Tongue (tissue), 2 donors: Measurements from ENCODE around the gene ZNF555. TPM values are rescaled to one million over a fixed set of nuclear protein-coding genes. Genes with fewer than 3 reads are reported as not detected.
A peak's percentile ranks its signal among the peaks of the same experiment; 100 is the strongest.
"Not testable (repeated sequence)": the region's sequence is repeated elsewhere in the genome, so short reads cannot be mapped to it uniquely, and the experiment has no call there.

Experiments used
- DNase-seq: peaks from one replicate; pipeline ENCODE4 v3.0.0-alpha.2; 2015
- total RNA-seq: library from RNA; depleted of rRNA; stranded (reverse); fragments of >200 nt; gene quantifications from one replicate; pipeline ENCODE4 v1.2.3, GENCODE V29; 2014

ZNF555 gene
- total RNA-seq, 1 donor from 2014 or later: 24.4 TPM

DNA sequence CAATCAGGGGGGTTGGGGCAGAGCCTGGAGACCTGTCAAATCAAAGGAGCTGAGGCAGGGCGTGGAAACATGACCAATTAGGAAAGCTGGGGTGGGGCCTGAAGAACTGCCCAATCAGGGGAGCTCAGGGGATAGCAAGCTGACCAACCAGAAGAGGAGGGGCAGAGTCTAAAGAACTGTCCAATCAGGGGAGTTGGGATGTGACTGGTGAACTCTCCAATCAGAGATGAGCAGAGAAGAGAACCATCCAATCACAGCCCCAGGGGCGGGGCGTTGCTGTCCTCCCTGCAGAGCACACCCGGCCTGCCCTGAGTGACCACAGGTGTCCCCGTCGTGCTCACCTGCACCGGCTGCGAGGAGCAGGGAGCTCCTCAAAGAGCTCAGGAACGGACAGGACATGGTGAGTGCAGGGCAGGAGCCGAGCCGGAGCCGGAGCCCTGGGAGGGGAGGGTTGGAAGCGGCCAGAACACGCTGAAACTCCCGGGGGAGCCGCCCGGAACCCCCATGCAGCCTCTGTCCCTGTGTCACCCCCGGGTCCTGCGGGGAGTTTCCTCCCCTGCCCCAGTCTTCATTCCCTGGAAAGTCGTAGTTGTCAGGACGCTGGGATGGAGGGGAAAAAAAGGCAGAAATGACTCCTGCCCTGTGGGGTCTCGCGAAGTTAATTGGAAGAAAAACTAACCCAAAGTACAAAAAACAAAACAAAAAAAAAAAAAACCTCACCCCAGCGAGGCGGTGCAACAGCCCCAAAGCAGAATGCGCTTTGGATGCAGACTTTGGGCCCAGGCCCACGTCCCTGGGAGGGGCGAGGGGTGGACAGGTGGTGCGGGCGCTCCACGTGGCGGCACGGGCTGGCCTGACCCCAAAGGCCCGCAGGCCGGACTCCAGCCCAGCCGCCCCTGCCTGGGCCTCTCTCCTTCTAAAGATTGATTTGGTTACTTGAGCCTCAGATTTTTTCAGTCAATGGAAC lies 26.0 kb downstream of the ZNF555 start, which contains the start of gene ZNF556:
ZNF556 (plus strand) TSS at position 311 of the 967 bp plus-strand sequence; CDS start at position 398, 87 bp downstream.
- peak; percentile 96 for DNase-seq

DNA sequence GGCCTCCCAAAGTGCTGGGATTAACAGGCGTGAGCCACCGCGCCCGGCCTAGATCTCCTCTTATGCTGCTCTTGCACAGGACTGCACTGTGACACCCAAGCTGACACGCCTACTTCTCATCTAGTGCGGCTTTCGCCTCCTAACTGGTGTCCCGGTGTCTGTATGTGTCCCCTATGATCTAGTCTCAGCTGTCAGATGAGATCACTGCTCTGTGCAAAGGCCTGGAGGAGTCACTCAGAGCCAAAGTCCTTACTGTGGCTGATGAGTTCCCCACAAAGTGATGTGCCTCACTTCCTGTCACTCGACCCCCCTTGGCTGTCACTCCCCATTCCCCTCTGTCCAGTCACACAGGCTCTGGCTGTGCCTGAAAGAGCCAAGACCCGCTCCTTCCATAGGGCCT lies 28.3 kb downstream of the ZNF555 start:
- no peak for DNase-seq

DNA sequence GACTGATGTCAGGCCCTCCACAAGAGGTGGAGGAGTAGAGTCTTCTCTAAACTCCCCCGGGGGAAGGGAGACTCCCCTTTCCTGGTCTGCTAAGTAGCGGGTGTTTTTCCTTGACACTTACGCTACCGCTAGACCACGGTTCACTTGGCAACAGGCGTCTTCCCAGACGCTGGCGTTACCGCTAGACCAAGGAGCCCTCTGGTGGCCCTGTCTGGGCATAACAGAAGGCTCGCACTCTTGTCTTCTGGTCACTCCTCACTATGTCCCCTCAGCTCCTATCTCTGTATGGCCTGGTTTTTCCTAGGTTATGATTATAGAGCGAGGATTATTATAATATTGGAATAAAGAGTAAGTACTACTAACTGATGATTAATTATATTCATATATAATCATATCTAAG lies 30.9 kb downstream of the ZNF555 start:
- not testable (repeated sequence) for DNase-seq

DNA sequence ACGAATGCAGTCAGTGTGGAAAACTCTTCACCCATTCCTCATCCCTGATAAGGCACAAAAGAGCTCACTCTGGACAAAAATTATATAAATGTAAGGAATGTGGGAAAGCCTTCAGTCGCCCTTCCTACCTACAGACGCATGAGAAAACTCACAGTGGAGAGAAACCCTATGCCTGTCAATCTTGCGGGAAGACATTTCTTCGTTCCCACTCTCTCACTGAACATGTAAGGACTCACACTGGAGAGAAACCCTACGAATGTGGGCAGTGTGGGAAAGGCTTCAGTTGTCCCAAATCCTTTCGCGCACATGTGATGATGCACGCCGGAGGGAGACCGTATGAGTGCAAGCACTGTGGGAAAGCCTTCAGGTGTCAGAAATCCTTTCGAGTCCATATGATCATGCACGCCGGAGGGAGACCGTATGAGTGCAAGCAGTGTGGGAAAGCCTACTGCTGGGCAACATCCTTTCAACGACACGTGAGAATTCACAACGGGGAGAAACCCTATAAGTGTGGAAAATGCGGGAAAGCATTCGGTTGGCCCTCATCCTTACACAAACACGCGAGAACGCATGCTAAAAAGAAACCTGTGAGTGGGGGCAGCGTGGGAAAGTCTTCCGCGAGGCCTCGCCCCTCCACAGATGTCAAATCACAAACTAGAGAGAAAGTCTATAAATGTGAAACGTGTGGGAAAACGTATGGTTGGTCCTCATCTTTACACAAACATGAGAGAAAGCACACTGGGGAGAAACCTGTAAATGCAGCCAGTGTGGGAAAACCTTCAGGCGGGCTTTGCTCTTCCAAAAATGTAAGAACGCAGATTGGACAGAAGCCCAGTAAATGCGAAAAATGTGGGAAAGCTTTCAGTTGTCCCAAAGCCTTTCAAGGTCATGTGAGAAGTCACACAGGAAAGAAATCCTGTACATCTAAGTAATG lies 36.4 kb downstream of the ZNF555 start:
- no peak for DNase-seq

DNA sequence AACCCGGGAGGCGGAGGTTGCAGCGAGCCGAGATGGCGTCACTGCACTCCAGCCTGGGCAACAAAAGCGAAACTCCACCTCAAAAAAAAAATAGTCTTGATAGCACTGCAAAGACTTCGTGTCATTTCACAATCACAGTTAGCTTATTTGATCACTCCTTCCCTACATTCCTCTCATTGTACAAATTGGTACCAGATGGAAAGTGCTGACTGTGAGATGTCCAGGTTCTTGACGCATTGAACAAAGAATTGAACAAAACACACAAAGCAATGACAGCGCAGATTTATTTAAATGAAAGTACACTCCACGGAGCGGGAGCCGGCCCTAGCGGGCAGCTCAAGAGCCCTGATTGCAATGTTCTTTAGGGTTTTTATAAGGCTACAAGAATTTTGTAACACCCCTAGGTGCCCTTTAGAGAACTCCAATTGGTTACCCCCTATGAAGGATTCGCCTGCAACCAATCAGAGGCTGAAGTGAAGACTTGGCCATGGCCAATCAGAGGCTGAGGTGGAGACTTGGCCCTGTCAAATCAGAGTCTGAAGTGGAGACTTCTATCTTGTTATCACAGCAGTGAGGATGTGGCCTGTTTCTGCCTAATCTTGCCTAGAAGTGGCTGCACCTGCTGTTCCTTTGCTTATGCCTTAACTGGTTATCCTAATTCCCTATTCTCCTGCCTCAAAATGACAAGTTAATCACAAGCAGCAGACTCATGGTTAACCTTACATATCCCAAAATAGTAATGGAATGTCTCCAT lies 42.6 kb downstream of the ZNF555 start:
- DNase-seq: no peak

DNA sequence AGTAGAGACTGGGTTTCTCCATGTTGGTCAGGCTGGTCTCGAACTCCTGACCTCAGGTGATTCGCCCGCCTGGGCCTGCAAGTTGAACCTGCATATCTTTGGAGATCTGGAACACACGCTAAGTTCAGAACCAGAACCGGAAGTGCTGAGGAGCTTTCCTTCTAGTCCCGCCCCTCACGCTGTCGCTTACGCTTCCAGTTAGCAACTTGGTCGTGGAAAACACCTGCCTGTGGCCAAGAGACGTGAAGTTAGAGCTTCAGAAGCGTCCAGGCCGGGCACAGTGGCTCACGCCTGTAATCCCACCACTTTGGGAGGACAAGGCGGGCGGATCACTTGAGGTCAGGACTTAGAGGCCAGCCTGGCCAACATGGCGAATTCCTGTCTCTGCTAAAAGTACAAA lies 44.5 kb downstream of the ZNF555 start:
- DNase-seq: no peak

DNA sequence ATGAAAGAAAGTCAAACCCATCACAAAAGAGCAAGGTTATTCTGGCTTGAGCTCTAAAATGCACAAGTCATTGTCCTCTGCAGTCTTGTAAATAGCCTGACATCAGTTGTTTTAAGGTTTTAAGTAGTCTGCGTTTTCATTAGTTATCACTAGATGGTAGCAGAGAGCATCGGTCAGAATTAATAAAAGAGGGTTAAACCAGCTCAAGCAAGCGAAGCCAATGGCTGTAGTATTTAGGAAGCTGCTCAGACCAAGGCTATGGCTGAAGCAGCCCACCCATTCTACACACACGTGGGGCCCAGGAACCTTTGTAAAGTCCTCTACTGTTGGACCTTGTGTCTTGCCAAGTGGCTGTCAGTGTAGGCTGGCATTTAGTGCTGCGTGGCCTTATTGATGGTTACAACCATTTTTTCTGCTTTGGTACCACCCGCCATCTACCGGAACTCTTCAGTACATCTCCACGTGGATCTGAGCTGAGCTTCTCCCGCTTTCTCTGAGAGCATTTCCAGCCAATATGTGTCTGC lies 46.2 kb downstream of the ZNF555 start:
- DNase-seq: peak; percentile 80

DNA sequence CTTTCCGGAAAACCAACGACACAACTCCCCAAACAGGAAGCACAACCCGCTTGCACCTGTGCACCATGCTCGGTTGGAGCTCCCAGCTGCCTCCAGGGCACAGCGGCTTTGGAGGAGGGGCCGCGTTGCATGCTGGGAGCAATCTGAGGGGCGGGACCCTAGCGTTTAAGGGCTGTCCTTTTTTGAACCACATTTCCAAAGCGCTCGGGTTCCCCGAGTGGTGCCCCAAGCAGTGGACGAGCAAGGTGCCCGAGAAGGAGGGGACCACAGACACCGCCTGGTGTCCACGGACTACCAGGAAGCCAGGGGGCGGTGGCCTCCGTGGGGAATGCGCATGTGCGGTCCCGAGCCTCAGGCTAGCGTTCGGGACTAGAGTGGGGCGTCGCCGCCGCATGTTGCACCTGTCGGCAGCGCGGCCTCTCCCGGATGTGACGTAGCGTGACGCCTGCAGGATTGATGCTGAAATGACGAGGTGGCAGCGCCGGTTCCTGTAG lies 47.5 kb downstream of the ZNF555 start:
- DNase-seq: peak; percentile 52

DNA sequence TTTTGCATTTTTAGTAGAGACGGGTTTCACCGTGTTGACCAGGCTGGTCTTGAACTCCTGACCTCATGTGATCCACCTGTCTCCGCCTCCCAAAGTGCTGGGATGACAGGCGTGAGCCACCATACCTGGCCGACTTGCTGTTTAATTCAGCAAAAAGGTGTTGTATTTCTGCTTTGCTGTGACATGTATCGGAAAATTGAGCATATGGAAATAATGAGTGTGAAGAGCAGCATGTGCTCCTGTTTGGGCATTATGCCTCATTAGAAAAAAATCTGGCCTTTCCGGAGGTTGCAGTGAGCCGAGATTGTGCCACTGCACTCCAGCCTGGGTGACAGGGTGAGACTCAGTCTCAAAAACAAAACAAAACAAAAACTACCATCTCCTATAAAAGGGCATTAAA lies 49.3 kb downstream of the ZNF555 start:
- not testable (repeated sequence) for DNase-seq

DNA sequence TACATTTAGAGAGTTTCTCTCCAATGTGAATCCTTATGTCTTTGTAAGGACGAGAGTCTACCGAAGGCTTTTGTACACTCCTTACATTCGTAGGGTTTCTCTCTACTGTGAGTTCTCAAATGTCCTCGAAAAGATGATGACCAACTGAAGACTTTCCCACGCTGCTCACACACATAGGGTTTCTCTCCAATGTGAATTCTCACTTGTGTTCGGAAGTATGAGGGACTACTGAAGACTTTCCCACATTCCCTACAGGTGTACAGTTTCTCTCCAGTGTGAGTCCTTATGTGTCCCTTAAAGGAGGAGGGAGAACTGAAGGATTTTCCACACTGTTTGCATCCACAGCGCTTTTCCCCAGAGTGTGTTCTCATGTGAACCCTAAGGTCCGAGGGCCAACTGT lies 55.4 kb downstream of the ZNF555 start:
- no peak for DNase-seq

DNA sequence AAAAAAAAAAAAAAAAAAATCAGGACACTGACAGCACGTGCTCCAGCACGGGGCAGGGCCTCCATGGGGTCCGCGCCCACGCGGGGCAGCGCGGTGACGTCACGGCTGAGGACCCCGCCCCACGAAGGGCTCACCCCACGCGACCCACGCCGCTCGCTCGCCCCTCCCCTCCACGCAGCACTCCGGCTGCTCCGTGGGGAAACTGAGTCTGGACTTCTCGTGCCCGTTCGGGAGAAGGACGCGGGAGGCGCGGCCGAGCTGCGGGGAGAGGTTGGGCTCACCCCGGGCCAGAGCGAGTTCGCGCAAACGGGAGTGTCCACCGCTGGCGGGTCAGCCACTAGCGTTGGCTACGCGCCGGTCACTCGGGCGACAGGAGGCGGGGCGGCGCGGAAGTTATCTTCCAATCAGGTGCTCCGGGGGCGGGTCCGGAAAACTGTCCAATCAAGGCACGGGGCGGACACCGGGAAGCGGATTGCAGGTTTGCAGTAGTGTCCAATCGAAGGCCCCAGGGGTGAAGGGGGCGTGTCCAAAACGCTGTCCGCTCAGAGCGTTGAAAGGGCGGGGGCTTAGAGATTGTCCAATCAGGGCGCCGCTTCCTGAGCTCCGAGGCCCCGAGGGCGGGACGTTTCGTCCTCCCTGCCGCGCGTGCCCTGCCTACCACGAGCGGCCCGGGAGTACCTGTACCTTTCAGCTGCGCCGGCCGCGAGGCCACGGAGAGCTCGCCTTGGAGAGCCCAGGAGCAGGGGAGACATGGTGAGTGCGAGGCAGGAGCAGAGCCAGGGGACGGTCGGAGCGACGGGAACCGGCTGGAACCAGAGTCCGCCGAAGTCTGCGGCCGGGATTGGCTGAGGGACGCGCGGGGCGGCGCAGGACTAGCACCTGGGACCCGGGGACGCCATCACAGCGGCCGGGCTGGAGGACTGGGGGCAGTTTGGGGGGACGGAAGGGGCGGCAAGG lies 59.3 kb downstream of the ZNF555 start, which contains the start of gene ZNF57:
ZNF57 (plus strand) TSS at position 633 of the 957 bp plus-strand sequence; CDS start at position 751, 118 bp downstream.
- peak; percentile 100 for DNase-seq

DNA sequence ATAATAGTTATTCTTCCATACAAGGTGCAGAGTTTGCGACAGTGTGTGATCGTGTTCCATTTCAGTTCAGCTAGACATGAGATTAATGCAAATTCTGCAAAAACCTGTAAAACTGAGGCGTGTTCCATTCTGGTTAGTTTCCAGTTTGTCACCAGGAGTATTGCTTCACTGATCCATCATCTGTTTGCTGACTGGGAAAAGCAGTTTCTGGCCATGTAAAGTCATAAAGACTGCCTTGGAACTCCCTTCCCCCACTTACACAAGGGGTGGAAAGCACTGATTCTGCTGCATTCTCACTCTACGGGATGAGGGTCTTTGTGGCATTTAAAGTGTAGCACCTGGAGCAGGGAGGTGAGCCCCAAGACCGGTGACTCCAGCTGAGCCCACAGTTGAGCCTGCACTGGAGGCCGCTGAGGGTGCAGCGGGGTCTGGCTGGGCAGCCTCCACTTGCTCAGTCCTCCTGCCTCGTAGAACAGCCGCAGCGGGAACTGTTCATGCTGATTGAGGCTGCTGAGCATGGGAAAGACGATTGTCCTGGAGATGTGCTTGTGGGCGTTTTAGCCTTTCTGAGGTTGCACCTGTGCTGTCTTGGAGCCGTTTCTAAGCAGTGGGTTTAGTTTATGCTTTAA lies 61.4 kb downstream of the ZNF555 start:
- DNase-seq: peak; percentile 13

DNA sequence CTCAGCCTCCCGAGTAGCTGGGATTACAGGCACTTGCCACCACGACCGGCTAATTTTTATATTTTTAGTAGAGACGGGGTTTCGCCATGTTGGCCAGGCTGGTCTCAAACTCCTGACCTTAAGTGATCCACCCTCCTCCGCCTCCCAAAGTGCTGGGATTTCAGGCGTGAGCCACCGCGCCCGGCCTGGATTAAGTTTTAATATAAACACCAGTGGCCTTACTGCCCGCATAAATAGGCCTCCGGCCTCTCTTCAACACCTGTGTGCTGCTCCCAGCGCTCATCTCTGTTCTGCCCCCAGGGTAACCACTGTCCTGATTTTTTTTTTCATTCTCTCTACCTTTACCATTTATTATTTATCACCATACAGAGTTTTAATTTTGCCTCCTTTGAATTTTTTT lies 62.1 kb downstream of the ZNF555 start:
- DNase-seq: not testable (repeated sequence)

DNA sequence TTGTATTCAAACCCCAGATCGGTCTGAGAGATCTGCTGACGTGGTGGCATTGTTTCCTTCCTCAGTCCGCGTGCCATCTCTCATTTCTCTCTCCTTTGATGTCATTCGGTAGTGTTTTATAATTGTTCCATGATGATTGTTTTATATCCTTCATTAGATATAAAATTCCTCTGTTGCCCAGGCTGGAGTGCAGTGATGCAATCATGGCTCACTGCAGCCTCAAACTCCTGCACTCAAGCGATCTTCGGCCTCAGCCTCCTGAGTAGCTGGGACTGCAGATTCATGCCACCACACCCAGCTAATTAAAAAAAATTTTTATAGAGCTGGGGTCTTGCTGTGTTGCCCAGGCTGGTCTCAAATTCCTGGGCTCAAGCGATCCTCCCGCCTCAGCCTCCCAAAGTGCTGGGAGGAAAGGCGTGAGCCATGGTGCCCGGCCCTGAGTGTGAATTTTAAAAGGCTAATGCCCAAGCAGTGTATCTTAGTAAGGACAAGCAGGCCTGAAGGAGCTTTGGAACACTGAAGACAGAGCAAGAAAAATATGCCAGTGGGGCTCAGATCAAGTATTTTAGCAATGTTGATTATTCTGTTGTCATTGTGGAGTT lies 64.7 kb downstream of the ZNF555 start:
- DNase-seq: no peak

DNA sequence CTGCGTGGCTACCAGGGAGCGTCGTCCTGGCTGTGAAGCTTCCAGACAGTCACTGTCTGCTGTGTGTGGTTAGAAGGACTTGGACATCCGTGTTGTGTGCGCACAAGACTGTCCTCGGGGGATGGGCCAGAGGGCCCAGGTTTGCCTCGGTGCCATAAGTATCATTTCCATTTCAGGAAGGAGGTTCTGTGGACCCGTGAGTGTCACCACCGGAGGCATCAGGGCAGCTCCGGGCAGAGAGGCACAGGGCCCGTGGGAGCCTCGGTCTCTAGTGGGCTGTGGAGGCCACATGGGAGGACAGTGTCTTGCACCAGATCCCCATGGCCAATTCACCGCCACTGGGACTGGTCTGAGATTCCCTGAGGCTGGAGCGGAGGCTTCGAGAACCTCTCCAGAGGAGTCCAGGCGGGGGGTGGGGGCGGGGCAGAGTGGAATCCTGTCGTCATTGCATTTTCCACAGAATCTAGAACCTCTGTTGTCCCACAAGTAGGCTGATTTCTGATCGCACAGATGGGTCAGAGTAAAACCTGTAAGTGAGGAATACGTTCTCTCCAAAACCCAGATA lies 65.4 kb downstream of the ZNF555 start:
- DNase-seq: no peak
